HG03432 (cell line): ENCODE measurements around the gene ZNF175.

ENCODE experiments used
- ATAC-seq: cut with Tn5 transposase; IDR thresholded peaks from one replicate; pipeline ENCODE4 v1.9.1; 2021; ENCODE audit warnings: mild to moderate bottlenecking, moderate library complexity; ENCODE audit not compliant: unreplicated experiment

Gene ZNF175

DNA sequence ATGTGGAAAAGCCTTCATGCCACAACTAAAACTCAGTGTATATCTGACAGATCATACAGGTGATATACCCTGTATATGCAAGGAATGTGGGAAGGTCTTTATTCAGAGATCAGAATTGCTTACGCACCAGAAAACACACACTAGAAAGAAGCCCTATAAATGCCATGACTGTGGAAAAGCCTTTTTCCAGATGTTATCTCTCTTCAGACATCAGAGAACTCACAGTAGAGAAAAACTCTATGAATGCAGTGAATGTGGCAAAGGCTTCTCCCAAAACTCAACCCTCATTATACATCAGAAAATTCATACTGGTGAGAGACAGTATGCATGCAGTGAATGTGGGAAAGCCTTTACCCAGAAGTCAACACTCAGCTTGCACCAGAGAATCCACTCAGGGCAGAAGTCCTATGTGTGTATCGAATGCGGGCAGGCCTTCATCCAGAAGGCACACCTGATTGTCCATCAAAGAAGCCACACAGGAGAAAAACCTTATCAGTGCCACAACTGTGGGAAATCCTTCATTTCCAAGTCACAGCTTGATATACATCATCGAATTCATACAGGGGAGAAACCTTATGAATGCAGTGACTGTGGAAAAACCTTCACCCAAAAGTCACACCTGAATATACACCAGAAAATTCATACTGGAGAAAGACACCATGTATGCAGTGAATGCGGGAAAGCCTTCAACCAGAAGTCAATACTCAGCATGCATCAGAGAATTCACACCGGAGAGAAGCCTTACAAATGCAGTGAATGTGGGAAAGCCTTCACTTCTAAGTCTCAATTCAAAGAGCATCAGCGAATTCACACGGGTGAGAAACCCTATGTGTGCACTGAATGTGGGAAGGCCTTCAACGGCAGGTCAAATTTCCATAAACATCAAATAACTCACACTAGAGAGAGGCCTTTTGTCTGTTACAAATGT, 16.4 kb downstream of the ZNF175 start:
- no peak for ATAC-seq

DNA sequence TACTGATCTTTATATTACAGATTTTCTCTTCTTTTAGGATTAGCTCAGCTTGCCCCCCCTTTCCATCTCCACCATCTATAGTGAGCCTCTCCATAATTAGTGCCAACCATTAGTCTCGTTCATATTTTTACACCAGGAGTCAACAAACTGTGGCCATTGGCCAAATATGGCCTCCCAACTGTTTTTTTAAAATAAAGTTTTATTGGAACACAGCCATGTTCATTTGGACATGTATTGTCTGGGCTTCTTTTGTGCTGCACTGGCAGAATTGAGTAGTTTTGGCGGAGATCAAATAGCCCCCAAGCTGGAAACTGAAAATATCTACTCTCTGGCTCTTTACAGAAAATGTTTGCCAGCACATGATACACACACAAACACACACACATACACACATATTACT, 18.4 kb downstream of the ZNF175 start:
- no peak for ATAC-seq

DNA sequence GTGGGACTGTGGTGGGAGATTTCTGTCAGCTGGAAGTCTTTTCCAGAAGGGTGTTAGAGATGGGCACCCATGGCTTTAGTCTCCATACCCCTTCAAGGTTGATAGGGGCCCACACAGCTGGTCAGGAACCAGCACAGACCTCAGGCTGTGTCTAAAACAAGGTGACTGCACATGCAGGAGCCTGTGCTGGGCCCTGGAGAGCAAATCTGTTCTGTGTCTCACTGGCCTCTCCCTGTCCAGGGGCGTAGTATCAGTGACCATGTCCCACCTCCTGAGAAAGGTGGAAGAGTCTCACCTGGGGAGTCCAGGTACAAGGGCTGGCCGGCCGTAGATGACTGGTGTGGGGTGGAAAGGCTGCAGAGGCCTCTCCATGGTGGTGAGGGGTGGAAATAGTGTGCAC, 19.4 kb downstream of the ZNF175 start:
- ATAC-seq: no peak

DNA sequence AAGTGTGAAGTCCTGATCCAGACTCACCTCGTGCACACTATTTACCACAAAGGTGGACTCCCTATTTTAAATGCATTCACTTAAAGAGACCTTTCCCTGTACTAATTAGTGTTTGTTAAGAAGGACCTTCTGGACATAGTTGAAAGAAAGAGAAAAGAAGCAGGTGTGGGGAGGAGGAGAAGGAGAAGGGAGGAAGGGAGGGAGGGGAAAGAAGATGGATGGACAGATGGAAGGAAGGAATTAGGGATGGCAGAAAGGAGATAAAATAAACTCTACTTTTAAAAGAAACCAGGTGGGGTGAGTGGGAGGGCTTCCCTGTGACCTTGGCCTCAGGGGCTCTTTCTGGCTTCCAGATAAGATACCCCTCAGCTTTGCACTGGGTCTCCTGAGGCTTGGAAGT, 21.4 kb downstream of the ZNF175 start:
- ATAC-seq: no peak

DNA sequence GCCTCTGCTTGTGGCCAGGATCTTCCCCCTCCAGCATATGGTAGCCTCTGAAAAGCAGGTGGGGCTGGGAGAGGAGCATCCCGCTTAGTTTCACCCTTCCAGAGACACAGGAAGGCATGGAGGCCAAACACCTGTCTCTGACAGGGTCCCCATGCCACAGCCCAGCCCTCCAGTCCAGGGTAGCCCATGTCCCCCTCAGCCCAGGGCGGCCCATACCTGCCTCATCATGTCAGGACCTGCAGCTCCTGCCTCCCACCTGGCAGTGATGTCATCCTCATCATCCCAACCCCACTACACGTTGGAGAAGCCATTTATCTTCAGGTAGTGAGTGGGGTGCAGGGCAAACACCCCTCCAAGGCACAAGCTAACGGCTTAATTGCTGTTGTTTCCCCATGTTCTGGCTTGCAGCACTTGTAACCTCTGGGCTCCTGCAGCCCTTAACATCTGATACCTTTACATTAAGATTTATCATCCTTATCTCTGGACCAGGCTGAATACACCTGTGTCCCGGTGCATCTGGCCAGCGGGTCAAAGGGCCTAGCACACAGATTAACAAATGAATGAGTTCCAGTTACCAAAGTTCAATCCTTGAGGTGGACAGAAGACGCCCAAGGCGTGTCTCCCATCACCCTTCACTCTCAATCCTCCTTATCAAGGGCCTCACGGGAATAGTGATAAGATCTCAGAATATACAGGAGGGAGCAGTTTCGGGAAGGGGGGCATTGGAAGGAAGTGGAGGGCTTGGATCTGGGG, 22.2 kb downstream of the ZNF175 start:
- no peak for ATAC-seq

DNA sequence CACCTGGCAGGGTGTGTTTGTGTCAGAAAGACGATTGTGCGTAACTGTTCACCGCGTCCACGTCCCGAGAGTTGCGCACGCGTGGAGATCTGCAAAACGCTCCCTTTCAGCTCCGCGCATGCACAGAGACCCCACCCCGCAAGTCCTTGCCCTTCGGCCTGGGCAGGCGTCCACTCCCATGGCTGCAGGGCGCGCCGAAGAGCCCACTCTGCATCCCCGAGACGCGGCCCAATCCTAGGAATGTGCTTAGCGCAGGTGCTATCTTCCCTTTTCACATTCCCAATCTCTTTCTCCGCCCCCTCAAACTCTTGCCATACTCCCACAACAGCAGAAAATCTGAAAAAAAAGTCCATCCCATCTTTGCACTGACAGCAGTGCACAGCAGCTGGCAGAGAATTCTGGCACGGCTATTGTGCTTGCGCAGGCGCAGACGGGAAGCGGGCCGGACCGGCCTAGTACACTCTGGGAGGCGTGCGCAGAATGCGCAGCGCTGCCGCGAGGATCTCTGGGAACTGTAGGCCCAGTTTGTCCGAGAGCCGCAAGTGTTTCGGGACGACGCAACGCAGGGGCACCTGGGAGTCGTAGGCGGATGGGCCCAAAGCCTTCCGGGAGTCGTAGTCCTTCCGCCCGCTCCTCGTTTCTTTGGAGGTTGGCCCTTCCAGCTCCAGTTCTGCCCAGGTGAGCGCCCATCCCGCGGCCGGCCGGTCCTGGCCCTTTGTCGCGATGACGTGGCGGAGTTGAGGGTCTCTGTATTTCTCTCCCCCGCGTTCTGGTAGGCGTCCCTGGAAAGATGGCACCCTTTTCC, 23.1 kb downstream of the ZNF175 start:
- peak; percentile 96 for ATAC-seq

DNA sequence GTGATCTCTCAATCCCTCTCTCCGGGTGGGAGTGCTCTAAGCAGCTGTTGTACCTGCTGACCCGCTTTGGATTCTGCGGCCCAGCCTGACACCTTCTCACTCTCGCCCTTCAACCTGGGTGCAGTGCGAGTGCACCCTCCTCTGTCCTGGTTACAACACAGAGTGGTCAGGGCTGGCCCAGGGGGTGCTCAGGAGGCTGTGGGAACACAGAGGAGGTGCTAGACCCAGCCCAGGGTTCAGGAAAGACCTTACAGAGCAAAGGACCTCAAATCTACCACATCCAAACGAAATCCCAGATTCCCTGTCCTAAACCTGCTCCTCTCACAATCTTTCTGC, 23.7 kb downstream of the ZNF175 start:
- ATAC-seq: peak; percentile 11

DNA sequence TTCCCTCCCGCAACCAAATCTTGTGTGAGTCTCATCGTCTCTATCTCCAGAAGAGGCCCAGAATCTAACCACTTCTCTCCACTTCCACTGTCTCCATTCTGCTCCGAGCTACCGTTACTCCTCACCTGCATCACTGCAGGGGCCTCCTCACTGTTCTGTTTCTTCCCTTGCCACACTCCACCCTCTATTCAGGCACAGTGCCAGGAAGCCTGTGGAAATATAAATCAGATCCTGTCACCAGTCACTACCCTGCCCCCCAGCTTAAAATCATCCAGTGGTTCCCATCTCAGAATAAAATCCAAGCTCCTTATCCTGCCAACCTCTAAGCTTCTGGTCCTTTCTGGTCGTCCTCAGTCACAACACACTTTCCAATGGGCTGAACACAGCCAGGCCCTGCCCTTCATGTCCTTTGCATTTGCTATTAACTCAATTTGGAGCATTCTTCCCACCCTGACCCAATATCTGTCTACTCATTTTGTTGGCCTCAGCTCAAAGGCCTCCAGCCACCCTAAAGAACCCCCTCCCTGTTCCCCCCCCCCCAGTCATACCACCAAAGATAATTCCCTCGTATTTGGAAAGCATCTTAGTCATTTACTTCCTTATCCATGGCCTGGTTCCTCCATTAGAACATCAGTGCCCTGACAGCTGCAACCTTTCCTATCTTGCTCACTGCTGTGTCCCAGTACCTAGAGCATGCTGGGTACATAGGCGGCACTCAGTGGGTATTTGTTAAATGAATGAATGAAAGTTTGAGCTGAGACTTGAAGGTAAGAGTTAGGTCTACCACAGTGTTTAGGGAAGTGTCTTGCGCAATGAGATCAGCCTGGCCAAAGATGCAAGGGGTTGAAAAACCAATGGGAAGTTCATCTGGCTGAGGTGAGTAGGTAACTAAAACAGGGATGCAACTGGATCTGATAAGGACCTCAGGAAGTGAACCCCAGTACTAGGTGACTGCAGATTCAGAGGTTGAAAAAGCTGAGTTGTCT, 24.4 kb downstream of the ZNF175 start:
- ATAC-seq: no peak

DNA sequence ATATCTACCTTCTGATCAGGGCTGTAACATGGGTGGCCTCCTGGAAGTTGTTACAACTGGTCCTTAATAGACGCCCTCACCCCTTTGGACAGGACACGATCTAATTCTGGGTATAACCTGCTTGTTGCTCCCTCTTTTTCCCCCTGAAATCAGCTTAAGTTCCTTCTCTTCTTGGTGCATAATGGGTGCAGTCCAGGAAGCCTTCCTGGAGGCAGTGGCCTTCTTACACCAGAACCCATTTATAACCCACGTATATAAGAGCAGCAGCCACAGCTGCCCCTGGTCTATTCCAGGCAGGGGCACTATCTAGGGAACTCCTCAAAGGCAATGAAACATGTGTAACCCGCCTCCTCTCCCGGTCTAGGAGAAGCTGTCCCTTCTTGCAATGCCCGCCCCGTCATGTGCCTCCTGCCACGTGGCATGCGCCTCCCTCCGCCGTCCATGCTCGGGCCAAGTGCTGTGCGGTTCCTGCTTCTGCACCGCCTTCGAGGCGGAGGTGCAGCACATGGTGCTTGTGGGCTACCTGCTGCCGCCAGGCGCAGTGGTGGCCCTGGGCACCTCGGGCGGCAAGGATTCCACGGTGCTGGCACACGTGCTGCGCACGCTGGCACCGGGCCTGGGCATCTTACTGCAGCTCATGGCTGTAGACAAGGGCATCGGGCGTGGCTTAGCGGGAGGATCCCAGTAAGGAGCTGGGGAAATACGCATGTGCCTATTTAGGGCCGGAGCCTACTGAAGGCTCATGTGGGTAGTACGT, 27.3 kb downstream of the ZNF175 start:
- ATAC-seq: no peak

DNA sequence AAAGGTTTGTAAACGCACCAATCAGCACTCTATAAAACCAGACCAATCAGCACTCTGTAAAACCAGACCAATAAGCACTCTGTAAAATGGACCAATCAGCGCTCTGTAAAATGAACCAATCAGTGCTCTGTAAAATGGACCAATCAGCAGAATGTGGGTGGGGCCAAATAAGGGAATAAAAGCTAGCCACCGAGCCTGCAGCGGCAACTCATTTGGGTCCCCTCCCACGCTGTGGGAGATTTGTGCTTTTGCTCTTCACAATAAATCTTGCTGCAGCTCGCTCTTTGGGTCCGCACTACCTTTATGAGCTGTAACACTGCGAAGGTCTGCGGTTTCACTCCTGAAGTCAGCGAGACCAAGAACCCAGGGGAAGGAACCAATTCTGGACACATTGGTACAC, 28.0 kb downstream of the ZNF175 start:
- no peak for ATAC-seq

DNA sequence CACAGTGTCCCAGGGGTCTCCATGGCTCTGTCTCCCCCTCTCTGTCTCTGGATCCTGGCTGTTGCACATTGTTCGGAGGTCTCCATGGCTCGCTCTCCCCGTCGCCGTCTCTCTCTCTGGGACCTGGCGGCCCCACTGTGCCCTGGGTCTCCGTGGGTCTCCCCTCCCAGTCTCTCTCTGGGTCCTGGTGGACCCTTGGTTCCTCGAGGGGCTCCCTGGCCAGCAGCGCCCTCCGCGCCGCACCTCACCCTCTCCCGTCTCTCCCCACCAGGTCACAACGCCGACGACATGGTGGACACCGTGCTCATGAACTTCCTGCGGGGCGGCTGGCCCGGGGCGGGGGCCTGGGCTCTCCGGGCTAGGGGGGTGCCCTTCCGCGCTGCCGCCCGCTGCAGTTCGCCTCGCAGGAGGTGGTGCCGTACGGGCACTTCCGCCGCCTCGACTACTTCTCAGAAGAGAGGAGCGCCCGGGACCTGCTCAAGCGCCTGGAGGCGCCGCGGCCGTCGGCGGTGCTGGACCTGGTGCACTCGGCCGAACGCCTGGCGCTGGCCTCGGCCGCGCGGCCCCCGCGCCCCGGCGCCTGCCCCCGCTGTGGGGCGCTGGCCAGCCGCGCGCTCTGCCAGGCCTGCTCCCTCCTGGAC, 30.0 kb downstream of the ZNF175 start:
- ATAC-seq: no peak

DNA sequence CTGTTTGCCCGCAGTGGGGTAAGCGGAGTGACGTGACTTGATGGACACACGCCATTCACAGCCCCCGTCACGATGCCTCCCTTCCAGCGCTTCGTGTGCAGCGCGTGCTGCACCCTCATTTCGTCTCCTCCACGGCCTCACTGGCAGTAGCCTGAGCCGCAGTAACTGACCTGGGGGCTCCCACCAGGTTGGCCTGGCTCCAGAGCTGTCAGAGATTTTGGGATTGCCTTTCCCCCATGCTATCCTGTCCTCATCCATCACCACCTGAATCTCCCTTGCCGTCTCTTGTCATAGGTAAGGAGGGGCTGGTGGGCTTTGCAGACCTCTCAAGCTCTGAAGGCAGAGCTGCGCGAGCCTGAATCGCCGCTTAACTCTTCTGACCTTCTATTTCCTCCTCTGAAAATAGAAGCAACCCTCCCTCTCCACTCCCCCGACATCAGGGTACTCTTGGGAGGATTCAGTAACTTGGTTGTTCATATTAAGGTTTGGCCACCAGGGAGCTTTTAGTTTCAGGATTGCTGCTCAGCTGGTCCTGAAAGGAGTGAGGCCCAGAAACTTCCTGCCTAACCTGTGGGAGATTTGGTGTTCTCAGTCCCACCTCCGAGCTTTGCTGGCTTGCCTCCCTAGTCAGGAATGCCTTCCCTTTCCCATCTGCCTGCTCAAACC, 31.2 kb downstream of the ZNF175 start:
- no peak for ATAC-seq

DNA sequence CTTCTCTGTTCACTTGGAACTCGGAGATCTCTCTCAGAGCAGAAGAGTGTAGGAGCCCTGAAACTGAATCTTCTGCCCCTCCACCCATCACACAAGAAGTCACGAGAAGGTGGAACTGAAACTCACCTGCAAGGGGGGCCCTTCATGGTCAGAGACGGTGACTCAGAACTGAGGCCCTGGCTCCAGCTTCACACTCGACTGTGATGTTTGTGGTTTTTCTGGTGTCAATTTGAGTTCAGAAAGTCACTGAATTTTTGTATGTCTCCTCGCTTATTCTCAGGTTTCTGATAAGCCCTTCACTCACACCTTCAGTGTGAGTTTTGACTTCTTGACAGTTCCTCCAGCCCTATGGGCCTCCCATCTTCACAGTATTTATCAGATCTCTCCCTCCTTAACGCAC, 36.0 kb downstream of the ZNF175 start:
- peak; percentile 91 for ATAC-seq

DNA sequence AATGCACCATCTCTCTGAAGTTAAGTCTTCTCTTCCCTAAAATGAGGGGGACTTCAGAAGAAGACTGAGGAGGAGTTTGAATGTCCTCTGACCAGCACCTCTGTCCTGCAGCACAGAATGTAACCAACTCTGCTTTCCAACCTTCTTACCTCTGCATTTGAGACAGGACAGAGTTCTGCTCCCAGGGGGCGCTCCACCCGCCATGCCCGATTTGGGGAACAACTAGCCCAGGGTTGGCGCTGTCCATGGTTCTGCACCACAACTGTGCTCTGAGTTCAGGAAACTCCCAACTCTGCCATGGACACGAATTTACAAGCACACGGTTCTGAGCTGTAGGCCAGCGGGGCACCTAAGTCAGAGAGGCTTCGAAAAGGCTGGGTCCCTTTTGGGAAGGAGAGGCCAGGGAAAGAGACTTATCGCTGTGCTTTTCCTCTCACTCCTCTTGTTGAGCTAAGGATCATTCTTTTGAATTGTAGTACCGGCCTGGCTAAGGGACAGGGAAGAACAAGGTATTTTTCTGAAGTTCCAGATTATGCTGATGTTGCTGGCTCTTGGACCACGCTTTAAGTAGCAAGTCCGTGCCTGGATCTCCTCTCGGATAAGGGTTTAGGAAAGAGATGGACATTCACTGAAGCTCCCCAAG, 37.0 kb downstream of the ZNF175 start:
- ATAC-seq: no peak

DNA sequence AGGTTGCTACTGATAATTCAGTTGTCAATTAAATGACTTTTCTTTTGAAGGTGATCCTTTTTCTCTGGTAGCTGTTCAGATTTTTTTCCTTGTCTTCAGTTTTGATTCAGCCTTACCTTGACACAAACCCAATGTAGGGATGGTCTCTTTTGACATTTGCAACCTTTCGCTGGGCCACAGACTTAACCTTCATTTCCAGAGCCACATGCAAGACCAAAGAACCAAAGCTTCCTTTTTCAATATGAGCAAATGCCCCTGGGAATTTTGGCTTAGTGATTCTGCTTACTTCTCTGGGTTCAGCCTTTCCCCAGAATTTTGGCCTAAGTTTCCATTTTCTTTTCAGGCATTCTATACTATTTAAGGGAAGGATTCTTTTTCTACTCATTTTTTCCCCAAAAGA, 39.5 kb downstream of the ZNF175 start:
- no peak for ATAC-seq

DNA sequence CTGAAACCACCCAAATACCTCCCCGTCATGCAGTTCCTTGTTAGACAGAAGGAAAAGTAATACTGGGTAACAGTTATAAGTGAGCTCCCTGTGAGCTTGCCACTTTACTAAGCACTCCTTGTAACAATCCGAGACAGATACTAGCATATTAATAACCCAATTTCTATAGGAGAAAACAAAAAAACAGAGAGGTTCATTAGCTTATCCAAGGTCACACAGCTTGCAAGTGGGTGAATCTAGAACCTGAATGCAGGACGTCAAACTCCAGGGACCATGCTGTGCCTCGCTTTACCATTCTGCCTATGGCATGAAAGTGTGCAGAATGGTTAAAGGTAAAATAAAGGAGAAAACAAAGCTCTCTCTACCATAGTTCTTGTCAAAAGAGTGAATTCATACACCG, 43.7 kb downstream of the ZNF175 start:
- no peak for ATAC-seq

DNA sequence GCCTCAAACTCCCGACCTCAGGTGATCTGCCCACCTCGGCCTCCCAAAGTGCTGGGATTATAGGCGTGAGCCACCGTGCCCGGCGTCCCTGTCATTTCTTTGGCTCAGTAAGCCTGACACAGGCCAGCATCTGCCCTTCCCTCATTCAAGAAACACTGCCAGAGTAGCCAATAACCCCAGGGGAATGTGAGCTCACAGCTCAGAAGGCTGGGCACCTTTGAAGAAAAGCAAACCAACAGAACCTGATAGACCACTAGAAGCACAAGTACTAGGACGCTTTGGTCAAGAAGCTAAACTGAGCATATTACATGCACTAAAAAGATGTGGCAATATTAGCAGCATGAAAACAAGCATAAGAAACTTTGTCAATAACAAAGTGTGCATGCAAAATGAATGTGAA, 44.9 kb downstream of the ZNF175 start:
- ATAC-seq: no peak

DNA sequence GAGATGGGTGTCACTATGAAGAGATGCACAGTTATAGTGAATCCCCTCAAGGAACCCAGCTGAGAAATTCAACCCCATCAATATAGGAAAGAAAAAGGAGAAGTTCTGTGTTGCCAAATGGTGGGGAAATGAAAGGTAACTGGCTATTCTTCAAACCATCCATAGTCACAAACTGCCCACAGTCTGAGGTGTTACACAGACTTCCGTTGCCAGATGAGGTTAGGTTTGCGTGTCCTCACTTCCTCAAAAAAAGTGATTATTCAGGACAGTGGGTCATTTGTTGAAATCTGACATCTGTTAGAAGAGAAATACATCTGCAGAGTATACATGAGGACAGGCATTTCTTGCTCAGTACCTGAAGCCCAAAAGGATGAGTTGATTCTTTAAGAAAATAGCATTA, 50.1 kb downstream of the ZNF175 start:
- ATAC-seq: peak; percentile 52
